Loucy (cell line): Measurements from ENCODE around the gene NEDD4L.

Experiments used
- H2AFZ ChIP-seq: fragments of 200-600 bp; sonication (generic); 2 replicates; pipeline ENCODE4 v1.6.0; 2016; ENCODE audit warnings: antibody characterized with exemption, mild to moderate bottlenecking, low read length, moderate library complexity
- H3F3A ChIP-seq: fragments of 200-600 bp; 2 replicates; pipeline ENCODE4 v1.6.0; 2016; ENCODE audit warnings: antibody characterized with exemption, low read depth, mild to moderate bottlenecking
- H3K27me3 ChIP-seq: fragments of 200-600 bp; sonication (generic); 2 replicates; pipeline ENCODE4 v1.6.1; 2014; ENCODE audit warnings: low read length, mild to moderate bottlenecking; ENCODE audit not compliant: insufficient read depth, poor library complexity, severe bottlenecking
- H3K36me3 ChIP-seq: fragments of 200-600 bp; sonication (generic); 2 replicates; pipeline ENCODE4 v1.6.1; 2016; ENCODE audit warnings: low read length; ENCODE audit not compliant: insufficient read depth
- H3K4me1 ChIP-seq: fragments of 200-600 bp; sonication (generic); 2 replicates; pipeline ENCODE4 v1.5.1; 2014; ENCODE audit warnings: low read length, mild to moderate bottlenecking; ENCODE audit not compliant: insufficient read depth, poor library complexity, severe bottlenecking
- H3K4me2 ChIP-seq: fragments of 200-600 bp; sonication (generic); 2 replicates; pipeline ENCODE4 v1.6.0; 2014; ENCODE audit warnings: antibody characterized with exemption, low read length, low read depth, mild to moderate bottlenecking; ENCODE audit not compliant: poor library complexity, severe bottlenecking
- H3K4me3 ChIP-seq: fragments of 200-600 bp; sonication (generic); 2 replicates; pipeline ENCODE4 v1.5.1; 2014; ENCODE audit warnings: low read length, mild to moderate bottlenecking, mixed read lengths; ENCODE audit not compliant: poor library complexity, severe bottlenecking
- H3K79me2 ChIP-seq: fragments of 200-600 bp; sonication (generic); 2 replicates; pipeline ENCODE4 v1.6.1; 2014; ENCODE audit warnings: low read length; ENCODE audit not compliant: insufficient read depth
- H3K9ac ChIP-seq: fragments of 200-600 bp; sonication (generic); 2 replicates; pipeline ENCODE4 v1.6.0; 2014; ENCODE audit warnings: mild to moderate bottlenecking, low read depth, low read length, moderate library complexity; ENCODE audit not compliant: poor library complexity, severe bottlenecking
- H3K9me2 ChIP-seq: fragments of 200-600 bp; sonication (generic); replicated peaks from 2 replicates; pipeline ENCODE4 v1.6.1; 2016; ENCODE audit warnings: low read depth, low read length, mixed read lengths
- H3K9me3 ChIP-seq: fragments of 200-600 bp; sonication (generic); 2 replicates; pipeline ENCODE4 v1.6.1; 2014; ENCODE audit warnings: mild to moderate bottlenecking, antibody characterized with exemption, low read length, low read depth; ENCODE audit not compliant: insufficient read depth
- H4K20me1 ChIP-seq: fragments of 200-600 bp; sonication (generic); 2 replicates; pipeline ENCODE4 v1.6.0; 2014; ENCODE audit warnings: antibody characterized with exemption, low read length, mild to moderate bottlenecking; ENCODE audit not compliant: insufficient read depth, poor library complexity, severe bottlenecking
- EZH2phosphoT487 ChIP-seq: fragments of 200-600 bp; IDR thresholded peaks from 2 replicates; pipeline ENCODE4 v1.6.1; 2018; ENCODE audit warnings: antibody characterized with exemption, mild to moderate bottlenecking, moderate library complexity, borderline replicate concordance
- TF ChIP-seq, protein P1 (sequence below): fragments of 200-600 bp; sonication (generic); conservative IDR thresholded peaks from 2 replicates; pipeline ENCODE4 v1.5.1; 2014; ENCODE audit warnings: mild to moderate bottlenecking, antibody characterized with exemption, low read length

The NEDD4L gene

DNA sequence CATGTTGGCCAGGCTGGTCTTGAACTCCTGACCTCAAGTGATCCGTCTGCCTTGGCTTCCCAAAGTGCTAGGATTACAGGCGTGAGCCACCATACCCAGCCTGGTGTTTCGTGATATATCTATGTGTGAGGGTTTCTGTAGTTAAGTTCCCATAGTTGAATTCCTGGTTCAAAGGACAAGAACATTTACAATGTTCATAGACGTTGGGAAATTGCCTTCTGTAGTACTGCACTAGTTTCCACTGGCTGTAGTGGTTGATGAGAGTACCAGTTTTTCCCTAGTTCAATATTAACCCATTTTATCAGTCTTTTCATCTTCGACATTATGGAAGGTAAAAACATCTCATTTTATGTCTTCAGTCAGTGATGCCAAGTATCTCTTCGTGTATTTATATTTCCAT is 171.0 kb downstream of the NEDD4L start:
- Histone ChIP-seq H3K9me2 (no peaks in the 10 kb centered on the region), H3K27me3 (no peaks in the 10 kb centered on the region), H2AFZ (no peak overlapping the region), H3F3A (no peaks in the 10 kb centered on the region; the same call in 1 of the 2 replicates), H3K79me2 (no peaks in the 10 kb centered on the region; the same call in 1 of the 2 replicates), H3K36me3 (no peaks in the 10 kb centered on the region), H3K9ac (no peak overlapping the region), H3K4me1 (peaks cover 22% of the 10 kb centered on the region), H3K4me3 (no peak overlapping the region), H4K20me1 (no peaks in the 10 kb centered on the region), H3K9me3 (no peaks in the 10 kb centered on the region), H3K4me2 (no peak overlapping the region)
- no peak for TF ChIP-seq EZH2phosphoT487
- TF ChIP-seq, protein P1, sequence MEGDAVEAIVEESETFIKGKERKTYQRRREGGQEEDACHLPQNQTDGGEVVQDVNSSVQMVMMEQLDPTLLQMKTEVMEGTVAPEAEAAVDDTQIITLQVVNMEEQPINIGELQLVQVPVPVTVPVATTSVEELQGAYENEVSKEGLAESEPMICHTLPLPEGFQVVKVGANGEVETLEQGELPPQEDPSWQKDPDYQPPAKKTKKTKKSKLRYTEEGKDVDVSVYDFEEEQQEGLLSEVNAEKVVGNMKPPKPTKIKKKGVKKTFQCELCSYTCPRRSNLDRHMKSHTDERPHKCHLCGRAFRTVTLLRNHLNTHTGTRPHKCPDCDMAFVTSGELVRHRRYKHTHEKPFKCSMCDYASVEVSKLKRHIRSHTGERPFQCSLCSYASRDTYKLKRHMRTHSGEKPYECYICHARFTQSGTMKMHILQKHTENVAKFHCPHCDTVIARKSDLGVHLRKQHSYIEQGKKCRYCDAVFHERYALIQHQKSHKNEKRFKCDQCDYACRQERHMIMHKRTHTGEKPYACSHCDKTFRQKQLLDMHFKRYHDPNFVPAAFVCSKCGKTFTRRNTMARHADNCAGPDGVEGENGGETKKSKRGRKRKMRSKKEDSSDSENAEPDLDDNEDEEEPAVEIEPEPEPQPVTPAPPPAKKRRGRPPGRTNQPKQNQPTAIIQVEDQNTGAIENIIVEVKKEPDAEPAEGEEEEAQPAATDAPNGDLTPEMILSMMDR = no peak

DNA sequence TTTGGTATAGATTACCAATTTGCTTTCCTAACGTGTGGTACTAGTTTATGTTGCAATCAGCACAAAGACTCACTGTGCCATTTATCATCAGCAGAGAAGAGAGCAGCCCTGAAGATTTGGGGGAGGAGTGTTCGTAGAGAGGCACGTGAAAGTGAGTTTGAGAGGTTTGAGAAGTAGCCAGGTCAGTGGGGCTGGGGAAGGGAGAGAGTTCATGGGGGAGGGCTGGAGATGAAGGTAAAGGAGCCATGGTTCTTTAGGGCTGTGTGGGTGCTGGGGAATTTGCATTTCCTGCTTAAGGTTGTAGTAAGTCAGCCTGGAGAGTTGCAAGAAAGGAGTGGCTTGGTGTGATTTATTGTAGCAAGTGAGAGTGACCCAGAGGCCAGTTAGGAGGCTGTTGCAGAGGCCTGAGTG is 172.1 kb downstream of the NEDD4L start:
- Histone ChIP-seq H4K20me1 (no peaks in the 10 kb centered on the region), H3K9me3 (no peaks in the 10 kb centered on the region), H3K4me1 (peaks cover 22% of the 10 kb centered on the region), H3K4me3 (no peak overlapping the region), H3K27me3 (no peaks in the 10 kb centered on the region), H2AFZ (no peak overlapping the region), H3F3A (no peaks in the 10 kb centered on the region; the same call in 1 of the 2 replicates), H3K36me3 (no peaks in the 10 kb centered on the region), H3K9ac (no peak overlapping the region), H3K79me2 (no peaks in the 10 kb centered on the region; the same call in 1 of the 2 replicates), H3K9me2 (no peaks in the 10 kb centered on the region), H3K4me2 (no peak overlapping the region)
- no peak for TF ChIP-seq EZH2phosphoT487
- TF ChIP-seq, protein P1 = no peak

DNA sequence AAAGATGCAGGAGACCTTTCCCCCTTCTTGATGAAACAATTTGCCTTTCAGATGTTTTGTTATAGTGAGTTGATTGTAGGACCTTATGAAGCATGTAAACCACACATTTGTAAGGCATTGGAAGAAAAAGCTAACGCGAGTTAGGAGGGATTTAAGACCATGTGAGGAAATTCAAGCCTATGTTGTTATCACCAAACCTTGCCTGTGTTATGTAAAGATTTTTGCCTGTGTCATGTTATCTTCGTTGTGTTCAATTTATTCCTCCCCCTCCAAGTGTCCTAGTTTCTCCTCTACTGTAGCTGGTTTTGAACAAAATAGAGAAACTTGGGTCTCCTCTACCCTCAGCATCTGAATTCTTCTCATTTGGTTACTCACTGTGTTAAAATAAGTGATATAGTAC is 173.0 kb downstream of the NEDD4L start:
- Histone ChIP-seq H3K9ac (no peak overlapping the region), H2AFZ (no peak overlapping the region), H3K36me3 (no peaks in the 10 kb centered on the region), H3K9me2 (no peaks in the 10 kb centered on the region), H3K9me3 (no peaks in the 10 kb centered on the region), H4K20me1 (no peaks in the 10 kb centered on the region), H3K79me2 (no peaks in the 10 kb centered on the region; the same call in 1 of the 2 replicates), H3K27me3 (no peaks in the 10 kb centered on the region), H3F3A (no peaks in the 10 kb centered on the region; the same call in 1 of the 2 replicates), H3K4me3 (no peak overlapping the region), H3K4me2 (no peak overlapping the region), H3K4me1 (peaks cover 22% of the 10 kb centered on the region)
- TF ChIP-seq, protein P1 = no peak
- no peak for TF ChIP-seq EZH2phosphoT487
